HG02870 (cell line): ENCODE data around the gene NEGR1.

Experiments
- ATAC-seq: cut with Tn5 transposase; IDR thresholded peaks from one replicate; pipeline ENCODE4 v1.9.1; 2021; ENCODE audit warnings: mild to moderate bottlenecking, moderate library complexity; ENCODE audit not compliant: unreplicated experiment

The NEGR1 gene

GRCh38 chr1:72282271-72283021 lies at the start of gene NEGR1:
Gene NEGR1, minus strand, starts transcription at chr1:72282539.
- ATAC-seq, result peak; percentile 48

GRCh38 chr1:72326494-72326893 lies 44.2 kb upstream of the NEGR1 start:
- ATAC-seq, result no peak

- ATAC-seq, result no peak
These were observed 42.1 kb upstream of the NEGR1 start for GRCh38 chr1:72324451-72324850.

GRCh38 chr1:72322910-72323309 lies 40.6 kb upstream of the NEGR1 start:
- no peak for ATAC-seq

- no peak for ATAC-seq
These were observed 14.2 kb upstream of the NEGR1 start for GRCh38 chr1:72296501-72296900.

- no peak for ATAC-seq
These were observed 6.5 kb upstream of the NEGR1 start for GRCh38 chr1:72288886-72289285.

- ATAC-seq, result no peak
These were observed 4.1 kb upstream of the NEGR1 start for GRCh38 chr1:72286401-72286800.

- ATAC-seq, result no peak
These were observed 2.7 kb upstream of the NEGR1 start for GRCh38 chr1:72285074-72285425.

GRCh38 chr1:72284348-72285073 lies 2.2 kb upstream of the NEGR1 start:
- ATAC-seq, result peak; percentile 70

GRCh38 chr1:72284084-72284347 lies 1.7 kb upstream of the NEGR1 start:
- ATAC-seq, result no peak

GRCh38 chr1:72283307-72284083 lies 1.2 kb upstream of the NEGR1 start:
- no peak for ATAC-seq

GRCh38 chr1:72283022-72283306 lies 625 bp upstream of the NEGR1 start:
- ATAC-seq, result no peak

- ATAC-seq, result no peak
These were observed 585 bp downstream of the NEGR1 start for GRCh38 chr1:72281637-72282270.

GRCh38 chr1:72281144-72281543 lies 1.2 kb downstream of the NEGR1 start:
- no peak for ATAC-seq

GRCh38 chr1:72280711-72281110 lies 1.6 kb downstream of the NEGR1 start:
- no peak for ATAC-seq

- no peak for ATAC-seq
These were observed 2.2 kb downstream of the NEGR1 start for GRCh38 chr1:72280131-72280530.

- ATAC-seq, result no peak
These were observed 3.9 kb downstream of the NEGR1 start for GRCh38 chr1:72278461-72278860.

GRCh38 chr1:72271555-72272085 lies 10.7 kb downstream of the NEGR1 start:
- no peak for ATAC-seq

GRCh38 chr1:72262735-72263134 lies 19.6 kb downstream of the NEGR1 start:
- ATAC-seq, result no peak

GRCh38 chr1:72253132-72253531 lies 29.2 kb downstream of the NEGR1 start:
- no peak for ATAC-seq

- no peak for ATAC-seq
These were observed 40.9 kb downstream of the NEGR1 start for GRCh38 chr1:72241397-72241796.
